Psoas muscle (tissue), 8 donors: ENCODE data around the gene CUTC. TPM values are rescaled to one million over a fixed set of nuclear protein-coding genes. Genes with fewer than 3 reads are reported as not detected.
A peak's percentile ranks its signal among the peaks of the same experiment; 100 is the strongest.

Experiments used
- ATAC-seq, 4 donors: fragments of 200-7000 bp; cut with Tn5 transposase; one replicate each; pipeline ENCODE4 v1.9.1; 2020; ENCODE audit warnings: moderate library complexity in 3 of 4, mild to moderate bottlenecking in 2 of 4
- DNase-seq, 2 donors: peaks; one replicate each; pipeline ENCODE4 v3.0.0-alpha.2; 2020
- H3K27ac ChIP-seq: fragments of 200-600 bp; one replicate; pipeline ENCODE4 v1.8.0; 2022
- H3K27me3 ChIP-seq, 3 donors: fragments of 200-600 bp in 1 of 3; one replicate each; pipeline versions ENCODE4 v1.6.1 to v1.8.0; 2013 to 2022; ENCODE audit warnings: low read length in 2 of 3, mild to moderate bottlenecking in 2 of 3, moderate library complexity in 1 of 3; ENCODE audit not compliant: insufficient read depth in 3 of 3
- H3K36me3 ChIP-seq, 2 donors: fragments of 200-600 bp in 1 of 2; one replicate each; pipeline versions ENCODE4 v1.6.1 to v1.8.0; 2013 to 2022; ENCODE audit warnings: low read depth in 1 of 2, mild to moderate bottlenecking in 1 of 2, moderate library complexity in 1 of 2; ENCODE audit not compliant: insufficient read depth in 1 of 2
- H3K4me1 ChIP-seq: fragments of 200-600 bp; one replicate; pipeline ENCODE4 v1.8.0; 2022
- H3K4me3 ChIP-seq: fragments of 200-600 bp; one replicate; pipeline ENCODE4 v1.8.0; 2022; ENCODE audit warnings: mild to moderate bottlenecking
- H3K9me3 ChIP-seq: fragments of 200-600 bp; one replicate; pipeline ENCODE4 v1.8.0; 2022
- CTCF ChIP-seq: fragments of 200-600 bp; IDR thresholded peaks from one replicate; pipeline ENCODE4 v1.8.0; 2022; ENCODE audit warnings: antibody characterized with exemption
- WGBS, 3 donors: extraction: QIAGEN DNeasy Blood & Tissue Kit; methylation state at CpG; one replicate each; pipeline versions ENCODE4 v1.1.6 to v1.1.7; 2013; 5-methylcytosine and 5-hydroxymethylcytosine counted together
- intact Hi-C, 2 donors: fragments of 100-400 bp; cut with DNase I; formaldehyde crosslinking; loops; one replicate each; pipeline versions ENCODE4 v1.11.0 to v1.14.2; 2022
- polyA plus RNA-seq, 3 donors: library from polyadenylated mRNA; stranded (reverse); fragments of 200-250 nt; gene quantifications; one replicate each; pipeline ENCODE4 v1.2.3, GENCODE V29; 2013
- total RNA-seq, 4 donors: library from RNA; stranded (reverse); fragmentation: NEBNext Ultra II Directional in 2 of 4; extraction: Animal tissue kit (Norgen Biotek cat#: 25700) in 2 of 4; gene quantifications; one replicate each; pipeline versions ENCODE4 v1.2.1 to v1.2.4, GENCODE V29; 2021 to 2023
- donor health status: healthy with polysubstance abuse.
- donor health status: DM: no; HTN: no; CAD: no; lungs with moderate emphysema.
- donor health status: Bipolar disorder and iron deficiency.
- donor health status: healthy.
- donor health status: DM: yes; HTN: yes; CAD: no.
- donor health status: DM: no; HTN: no; CAD: no.
- donor health status: DM: no; HTN: no; CAD: no.
- donor health status: DM: yes; HTN: yes; CAD: no.

Gene CUTC
- total and polyA plus RNA-seq, 7 donors, result 52.8 to 179 (median 132) TPM

- ATAC-seq (no peak), DNase-seq (no peak)
- Histone ChIP-seq H3K9me3 (no peaks in the 10 kb centered on the region), H3K4me3 (no peak overlapping the region), H3K27me3 (no peaks in the 10 kb centered on the region), H3K4me1 (peaks cover 12% of the 10 kb centered on the region), H3K36me3 (peaks cover 6 to 75% of the 10 kb centered on the region in 2 donors), H3K27ac (peak overlapping the region; percentile 46)
- WGBS, 3 donors, result 89 to 98% (median 91%) methylated on average over 1 of the region's 1 CpG
- intact Hi-C loops, result no loop called here
- TF ChIP-seq CTCF, result no peak
Measured at GRCh38 chr10:99708428-99709012, 23.5 kb upstream of the CUTC start.

GRCh38 chr10:99709480-99710229, 22.4 kb upstream of the CUTC start:
- no peak for TF ChIP-seq CTCF
- WGBS, 3 donors, result 60 to 94% (median 69%) methylated on average over 4 of the region's 4 CpGs
- H3K27me3 ChIP-seq, result no peaks in the 10 kb centered on the region
- H3K4me3 ChIP-seq, result no peak overlapping the region
- intact Hi-C loops, result loop anchor here in 1 of 2 donors (2.0 kb wide), 2 partner anchors 149 to 273 kb away; no protein-coding TSS in a partner anchor
- ATAC-seq (peak; percentile 63 to 81 (median 74)), DNase-seq (no peak)
- H3K36me3 ChIP-seq, result peaks cover 6 to 77% of the 10 kb centered on the region in 2 donors
- H3K27ac ChIP-seq, result no peak overlapping the region
- peaks cover 12% of the 10 kb centered on the region for H3K4me1 ChIP-seq
- H3K9me3 ChIP-seq, result no peaks in the 10 kb centered on the region

- ATAC-seq, result peak; percentile 72 to 89 (median 84)
- TF ChIP-seq CTCF, result peak; percentile 45
- peaks cover 12% of the 10 kb centered on the region for H3K4me1 ChIP-seq
- no peak overlapping the region for H3K27ac ChIP-seq
- DNase-seq, result no peak
- H3K4me3 ChIP-seq, result no peak overlapping the region
- H3K36me3 ChIP-seq, result peaks cover 5 to 80% of the 10 kb centered on the region in 2 donors
- no peaks in the 10 kb centered on the region for H3K9me3 ChIP-seq
- intact Hi-C loops, result loop anchor here in 1 of 2 donors (2.0 kb wide), 2 partner anchors 150 to 274 kb away; no protein-coding TSS in a partner anchor
- H3K27me3 ChIP-seq, result no peaks in the 10 kb centered on the region
Measured at GRCh38 chr10:99711129-99711719, 20.8 kb upstream of the CUTC start.

- no peaks in the 10 kb centered on the region for H3K27me3 ChIP-seq
- no peak for TF ChIP-seq CTCF
- WGBS, 3 donors, result 90 to 93% (median 93%) methylated on average over 5 of the region's 5 CpGs
- H3K4me1 ChIP-seq, result peaks cover 5% of the 10 kb centered on the region
- H3K36me3 ChIP-seq, result peaks cover 8 to 93% of the 10 kb centered on the region in 2 donors
- ATAC-seq, result no peak
- DNase-seq, result no peak
- intact Hi-C loops, result no loop called here
- no peak overlapping the region for H3K4me3 ChIP-seq
- H3K9me3 ChIP-seq, result no peaks in the 10 kb centered on the region
- no peak overlapping the region for H3K27ac ChIP-seq
Measured at GRCh38 chr10:99714446-99714845, 17.6 kb upstream of the CUTC start.
